Glutamatergic neuron (in vitro differentiated cells): ENCODE results near the gene WDR54. TPM values are rescaled to one million over a fixed set of nuclear protein-coding genes. Genes with fewer than 3 reads are reported as not detected.

Experiments
- DNase-seq: peaks from one replicate; pipeline ENCODE4 v3.0.0; 2022
- H3K27ac Mint-ChIP-seq: one replicate; pipeline ENCODE4 v1.8.0; 2020; ENCODE audit warnings: mild to moderate bottlenecking, mixed read lengths, inconsistent platforms; ENCODE audit not compliant: unreplicated experiment
- H3K27me3 Mint-ChIP-seq: one replicate; pipeline ENCODE4 v1.8.0; 2020; ENCODE audit warnings: mild to moderate bottlenecking, moderate library complexity, mixed read lengths, inconsistent platforms; ENCODE audit not compliant: unreplicated experiment
- H3K36me3 Mint-ChIP-seq: one replicate; pipeline ENCODE4 v1.8.0; 2020; ENCODE audit warnings: mild to moderate bottlenecking, mixed read lengths, inconsistent platforms; ENCODE audit not compliant: unreplicated experiment
- H3K4me1 Mint-ChIP-seq: one replicate; pipeline ENCODE4 v1.8.0; 2020; ENCODE audit warnings: mild to moderate bottlenecking, low read depth, mixed read lengths, inconsistent platforms; ENCODE audit not compliant: unreplicated experiment
- H3K4me3 Mint-ChIP-seq: one replicate; pipeline ENCODE4 v1.8.0; 2020; ENCODE audit warnings: mild to moderate bottlenecking, mixed read lengths, inconsistent platforms; ENCODE audit not compliant: unreplicated experiment
- H3K9me3 Mint-ChIP-seq: one replicate; pipeline ENCODE4 v1.8.0; 2020; ENCODE audit warnings: mild to moderate bottlenecking, moderate library complexity, mixed read lengths, inconsistent platforms; ENCODE audit not compliant: unreplicated experiment
- total RNA-seq: library from RNA; stranded (reverse); fragmentation: NEBNext Ultra II Directional; extraction: Animal tissue kit (Norgen Biotek cat#: 25700); gene quantifications from one replicate; pipeline ENCODE4 v1.2.1, GENCODE V29; 2021; ENCODE audit not compliant: unreplicated experiment
- TF ChIP-seq, protein P1 (sequence below): fragments of 200-600 bp; sonication (generic); IDR thresholded peaks from one replicate; pipeline ENCODE4 v1.5.0; 2021; ENCODE audit not compliant: partially characterized antibody, unreplicated experiment

The WDR54 gene
- total RNA-seq, 1 donor from 2014 or later = 29.5 TPM

DNA sequence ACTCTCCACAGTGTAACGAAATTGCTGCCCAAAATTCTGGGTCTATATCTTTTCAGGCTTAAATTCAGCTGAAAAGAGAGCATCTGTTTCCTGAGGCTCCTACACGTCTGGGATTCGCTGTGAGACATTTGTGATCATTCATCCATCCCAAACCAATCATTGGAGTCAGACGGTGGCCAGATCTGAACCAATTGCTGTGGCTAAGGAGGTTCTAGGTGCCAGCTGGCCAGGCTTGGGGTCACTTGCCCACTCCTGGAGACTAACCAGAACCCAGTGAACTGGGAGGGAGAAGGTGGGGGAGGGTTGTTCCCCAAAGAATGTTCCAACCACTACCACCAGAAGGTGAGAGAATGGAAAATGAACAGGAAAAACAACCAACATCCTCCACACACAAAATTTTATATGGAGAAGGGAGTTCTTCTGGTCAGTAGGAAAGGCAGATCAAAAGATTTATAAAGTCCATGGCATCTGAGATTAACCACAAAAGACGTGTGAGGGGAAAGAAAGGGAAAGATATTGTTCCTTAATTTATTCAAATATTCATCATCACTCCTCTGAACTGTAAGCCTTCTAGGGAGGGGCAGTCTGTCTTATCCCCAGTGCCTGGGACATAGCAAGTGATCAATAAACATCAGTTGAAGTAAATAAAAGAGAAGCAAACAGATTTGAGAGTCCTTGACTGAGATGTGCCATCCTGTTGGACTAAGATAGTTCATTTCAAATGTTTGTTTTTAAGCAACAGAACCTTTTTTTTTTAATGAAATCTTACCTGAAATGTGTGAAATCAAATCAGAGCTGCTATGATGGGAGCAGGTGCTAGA is 23.2 kb downstream of the WDR54 start:
- no peak for DNase-seq
- Mint-ChIP-seq H3K27me3 (peaks cover 5% of the 10 kb centered on the region), H3K27ac (no peak overlapping the region), H3K4me1 (peaks cover 3% of the 10 kb centered on the region), H3K36me3 (no peaks in the 10 kb centered on the region), H3K4me3 (peak overlapping the region; percentile 20), H3K9me3 (peaks cover 4% of the 10 kb centered on the region)
- TF ChIP-seq, protein P1, sequence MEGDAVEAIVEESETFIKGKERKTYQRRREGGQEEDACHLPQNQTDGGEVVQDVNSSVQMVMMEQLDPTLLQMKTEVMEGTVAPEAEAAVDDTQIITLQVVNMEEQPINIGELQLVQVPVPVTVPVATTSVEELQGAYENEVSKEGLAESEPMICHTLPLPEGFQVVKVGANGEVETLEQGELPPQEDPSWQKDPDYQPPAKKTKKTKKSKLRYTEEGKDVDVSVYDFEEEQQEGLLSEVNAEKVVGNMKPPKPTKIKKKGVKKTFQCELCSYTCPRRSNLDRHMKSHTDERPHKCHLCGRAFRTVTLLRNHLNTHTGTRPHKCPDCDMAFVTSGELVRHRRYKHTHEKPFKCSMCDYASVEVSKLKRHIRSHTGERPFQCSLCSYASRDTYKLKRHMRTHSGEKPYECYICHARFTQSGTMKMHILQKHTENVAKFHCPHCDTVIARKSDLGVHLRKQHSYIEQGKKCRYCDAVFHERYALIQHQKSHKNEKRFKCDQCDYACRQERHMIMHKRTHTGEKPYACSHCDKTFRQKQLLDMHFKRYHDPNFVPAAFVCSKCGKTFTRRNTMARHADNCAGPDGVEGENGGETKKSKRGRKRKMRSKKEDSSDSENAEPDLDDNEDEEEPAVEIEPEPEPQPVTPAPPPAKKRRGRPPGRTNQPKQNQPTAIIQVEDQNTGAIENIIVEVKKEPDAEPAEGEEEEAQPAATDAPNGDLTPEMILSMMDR = no peak

DNA sequence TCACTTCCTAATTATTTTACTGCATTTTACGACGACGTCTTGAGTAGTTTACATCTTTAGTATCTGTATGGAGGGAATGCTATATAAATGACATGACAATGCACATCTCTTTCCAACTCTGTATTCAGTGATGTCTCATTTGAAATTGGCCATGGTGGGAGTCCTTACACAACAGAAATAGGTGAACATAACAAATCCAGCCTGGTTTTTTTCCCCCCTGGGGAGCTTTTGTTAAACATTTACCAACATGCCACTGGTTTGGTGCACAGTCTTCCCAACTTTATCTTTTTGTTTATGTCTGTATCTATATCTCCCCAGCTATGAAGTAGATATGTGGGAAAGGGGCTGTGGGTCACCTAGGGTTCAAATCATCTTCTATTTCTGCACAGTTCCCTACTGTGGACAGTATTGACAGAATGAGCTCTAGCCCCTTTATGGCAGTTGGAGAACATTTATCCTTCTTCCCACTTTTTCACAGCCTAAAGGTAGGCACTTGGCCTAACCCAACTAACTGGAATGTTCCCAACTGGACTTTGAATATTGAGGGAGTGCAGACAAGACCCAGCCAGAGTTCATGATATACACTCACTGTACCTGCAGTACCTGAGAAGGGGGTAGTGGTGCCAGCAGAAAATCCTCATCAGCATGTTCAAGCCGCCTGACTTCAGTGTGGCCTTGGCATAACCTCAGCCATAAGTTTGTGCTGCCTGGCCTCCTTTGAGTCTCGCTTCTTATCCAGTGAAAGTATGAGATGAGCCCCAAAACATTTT is 25.9 kb downstream of the WDR54 start:
- TF ChIP-seq, protein P1 = no peak
- DNase-seq = no peak
- H3K4me1 Mint-ChIP-seq = peaks cover 3% of the 10 kb centered on the region
- no peak overlapping the region for H3K4me3 Mint-ChIP-seq
- H3K27ac Mint-ChIP-seq = no peak overlapping the region
- H3K27me3 Mint-ChIP-seq = peaks cover 1% of the 10 kb centered on the region
- H3K9me3 Mint-ChIP-seq = peaks cover 3% of the 10 kb centered on the region
- H3K36me3 Mint-ChIP-seq = no peaks in the 10 kb centered on the region

DNA sequence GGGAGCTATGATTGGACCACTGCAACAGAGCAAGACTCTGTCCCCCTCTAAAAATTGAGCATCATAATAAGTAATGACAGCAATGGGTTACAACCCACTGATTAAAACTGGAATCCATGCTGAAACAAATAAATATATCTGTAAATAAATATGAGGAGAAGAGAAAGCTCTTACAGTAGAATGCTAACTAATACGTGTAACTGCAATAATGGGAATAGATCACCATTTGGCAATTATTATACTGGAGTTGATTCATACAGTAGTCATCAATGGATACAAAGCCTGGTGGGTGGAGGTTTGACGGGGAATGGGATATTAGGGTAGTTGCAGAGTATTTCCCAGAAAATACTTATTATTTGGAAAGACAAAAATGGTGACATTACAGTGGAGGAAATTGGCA is 27.2 kb downstream of the WDR54 start:
- TF ChIP-seq, protein P1 = no peak
- peaks cover 3% of the 10 kb centered on the region for H3K4me1 Mint-ChIP-seq
- no peaks in the 10 kb centered on the region for H3K36me3 Mint-ChIP-seq
- H3K27ac Mint-ChIP-seq = no peak overlapping the region
- no peak overlapping the region for H3K4me3 Mint-ChIP-seq
- H3K9me3 Mint-ChIP-seq = peaks cover 5% of the 10 kb centered on the region
- DNase-seq = no peak
- peaks cover 1% of the 10 kb centered on the region for H3K27me3 Mint-ChIP-seq

DNA sequence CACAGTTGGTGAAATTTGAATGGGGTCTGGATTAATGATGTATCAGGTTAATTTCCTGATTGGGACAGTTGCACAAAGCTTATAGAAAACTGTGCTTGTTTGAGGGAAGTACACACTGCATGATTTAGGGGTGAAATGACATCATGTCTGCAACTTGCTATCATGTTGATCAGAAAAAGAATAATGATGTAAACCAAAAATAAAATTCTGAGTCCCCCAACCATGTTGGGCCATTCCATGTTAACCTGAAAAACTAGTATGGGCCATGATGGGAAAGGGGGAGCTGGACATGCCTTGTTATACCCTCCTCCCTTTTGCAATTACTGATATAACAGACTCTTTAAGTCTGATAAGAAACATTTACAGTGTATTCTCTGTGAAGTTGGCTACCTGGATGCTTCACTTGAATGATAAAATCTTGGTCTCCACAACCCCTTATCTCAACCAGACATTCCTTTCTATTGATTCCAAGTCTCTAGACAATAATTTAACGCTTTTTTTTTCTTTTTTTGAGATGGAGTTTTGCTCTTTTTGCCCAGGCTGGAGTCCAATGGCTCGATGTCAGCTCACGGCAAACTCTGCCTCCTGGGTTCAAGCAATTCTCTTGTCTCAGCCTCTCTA is 29.1 kb downstream of the WDR54 start:
- TF ChIP-seq, protein P1 = no peak
- H3K27ac Mint-ChIP-seq = no peak overlapping the region
- H3K4me1 Mint-ChIP-seq = peaks cover 7% of the 10 kb centered on the region
- H3K4me3 Mint-ChIP-seq = no peak overlapping the region
- no peak for DNase-seq
- no peaks in the 10 kb centered on the region for H3K36me3 Mint-ChIP-seq
- H3K9me3 Mint-ChIP-seq = peaks cover 4% of the 10 kb centered on the region
- H3K27me3 Mint-ChIP-seq = peaks cover 2% of the 10 kb centered on the region
